ENCODE data around the gene POU6F2.

- no peak for TF ChIP-seq CTCF (conservative IDR thresholded peaks at IDR 0.05; ENCODE audit: low read depth, low read length)
- TF ChIP-seq EZH2 (IDR thresholded peaks at IDR 0.05; ENCODE audit: borderline replicate concordance, low read depth, low read length, poor library complexity, severe bottlenecking) = no peak
Observed at GRCh38 chr7:39488467-39489393, 511.0 kb downstream of the POU6F2 start.

Data from A673 (cell line).